Measurements from ENCODE around the gene NET1. TPM values are rescaled to one million over a fixed set of nuclear protein-coding genes. Genes with fewer than 3 reads are reported as not detected.

The NET1 gene
- total RNA-seq, 1 experiment from 2014 or later: 84.6 TPM

DNA sequence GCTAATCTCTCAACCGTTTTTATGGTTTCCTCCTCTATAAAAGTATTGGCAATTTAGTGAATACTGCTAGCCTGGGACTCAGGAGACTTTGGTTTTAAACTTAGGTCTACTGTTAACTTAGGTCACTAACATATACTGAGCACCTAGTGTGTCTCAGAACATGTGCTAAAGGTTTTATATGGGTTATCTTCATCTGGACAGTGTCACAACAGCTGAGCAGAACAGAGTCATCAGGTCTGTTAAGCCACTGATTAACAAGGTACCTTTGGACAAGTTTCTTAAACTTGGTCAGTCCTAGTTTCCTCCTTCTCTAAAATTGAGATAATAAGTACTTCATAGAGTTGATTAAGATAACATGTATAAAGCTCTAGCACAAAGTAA is 30.6 kb downstream of the NET1 start:
- no peak for DNase-seq (ENCODE audit: low read depth)

DNA sequence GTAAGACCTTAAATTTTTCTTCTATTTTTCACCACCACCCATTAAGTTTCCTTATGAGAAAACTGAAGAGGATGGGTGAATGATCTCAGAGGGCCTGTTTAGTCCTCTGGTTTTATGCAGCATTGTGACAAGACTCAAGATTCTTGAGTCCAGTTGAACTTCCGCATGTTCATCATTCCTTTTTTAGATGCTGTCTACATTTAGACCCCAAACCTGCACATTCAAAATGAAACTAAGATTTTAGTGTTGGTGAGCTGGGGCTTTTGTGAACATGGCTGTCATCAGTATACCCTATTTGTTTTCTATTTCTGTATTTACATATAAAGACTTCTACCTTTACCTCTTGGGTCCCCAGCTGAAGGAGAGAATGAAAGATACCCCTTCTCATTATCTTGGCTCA is 31.1 kb downstream of the NET1 start:
- DNase-seq (ENCODE audit: low read depth): no peak

DNA sequence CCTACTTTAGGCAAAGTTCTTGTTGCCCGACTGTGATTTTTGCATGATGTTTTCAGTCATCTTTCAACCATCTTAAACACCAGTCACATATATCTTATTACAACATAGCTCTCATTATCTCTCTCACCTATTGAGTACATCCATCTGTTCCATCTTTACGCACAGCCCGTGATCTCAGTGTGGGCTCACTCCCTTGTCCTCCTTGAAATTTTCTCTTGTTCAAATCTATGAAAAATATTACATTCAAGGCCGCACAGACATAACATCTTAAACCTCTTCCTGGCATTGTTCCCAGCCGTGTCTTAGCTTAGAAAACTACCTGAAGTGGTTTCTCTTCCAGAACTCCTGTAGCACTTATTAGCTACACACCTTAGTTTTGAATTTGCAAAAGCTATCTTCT is 32.6 kb downstream of the NET1 start:
- no peak for DNase-seq (ENCODE audit: low read depth)

DNA sequence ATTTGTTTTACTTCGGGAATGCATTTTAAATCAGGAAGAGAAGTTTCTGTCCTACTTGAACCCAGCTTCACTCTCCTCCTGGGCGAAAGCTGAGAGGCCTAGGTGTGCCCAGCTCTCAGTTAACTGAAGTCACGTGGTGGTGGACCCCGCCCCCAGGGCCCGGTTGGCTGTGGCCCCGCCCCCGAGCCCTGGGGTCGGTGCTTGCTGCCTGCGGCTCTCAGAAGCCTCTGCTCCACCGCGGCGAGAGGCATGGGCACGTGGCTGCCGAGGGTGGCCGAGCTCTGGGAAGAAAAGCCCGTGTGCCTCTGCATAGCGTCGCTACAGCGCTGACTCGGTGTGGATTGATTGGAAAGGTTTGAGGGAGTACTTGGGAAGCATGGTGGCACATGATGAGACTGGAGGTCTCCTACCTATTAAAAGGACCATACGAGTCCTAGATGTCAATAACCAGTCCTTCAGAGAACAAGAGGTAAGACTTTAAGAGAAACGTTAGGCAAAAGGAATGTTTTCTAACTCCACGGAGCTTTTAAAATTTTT is 34.1 kb downstream of the NET1 start:
- DNase-seq (ENCODE audit: low read depth): peak; percentile 93

DNA sequence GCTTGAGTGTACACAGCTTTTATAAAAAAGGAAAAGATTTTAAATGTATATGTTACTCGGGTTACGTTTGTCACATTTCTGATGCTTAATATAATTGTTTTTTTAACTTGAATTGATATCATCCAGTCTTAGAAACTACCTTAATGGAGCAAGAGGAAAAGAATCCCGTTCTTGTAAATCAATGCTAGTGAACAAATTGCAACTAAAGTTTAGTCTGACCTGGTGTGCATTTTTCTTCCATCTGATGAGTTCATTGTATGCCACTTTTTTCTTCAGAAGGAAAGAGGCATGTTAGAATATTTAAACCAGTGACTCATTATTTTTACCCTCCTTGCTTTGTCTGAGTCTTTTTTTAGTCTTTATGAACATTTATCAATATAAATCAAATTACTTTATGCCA is 34.7 kb downstream of the NET1 start:
- no peak for DNase-seq (ENCODE audit: low read depth)

DNA sequence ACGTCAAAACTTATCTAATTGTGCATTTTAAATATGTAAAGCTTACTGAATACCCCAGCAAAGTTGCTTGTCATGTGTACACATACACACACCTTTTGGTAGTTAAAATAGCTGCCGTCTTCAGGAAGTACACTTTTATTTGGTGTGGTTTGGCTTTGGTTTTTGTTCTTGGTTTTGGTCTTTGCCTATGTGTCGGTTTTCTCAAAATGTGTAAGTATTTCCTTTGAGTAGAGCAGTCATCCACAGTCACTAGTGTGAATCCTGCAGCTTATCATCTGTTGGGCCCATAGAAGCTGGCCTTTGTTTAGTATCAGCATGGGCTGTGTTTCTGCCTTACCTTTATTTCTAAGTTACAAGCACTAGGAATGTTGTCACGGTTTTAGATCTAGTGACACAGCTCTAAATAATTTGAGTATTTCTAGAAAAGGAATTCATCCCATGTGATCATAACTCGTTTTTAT is 35.3 kb downstream of the NET1 start:
- no peak for DNase-seq (ENCODE audit: low read depth)

DNA sequence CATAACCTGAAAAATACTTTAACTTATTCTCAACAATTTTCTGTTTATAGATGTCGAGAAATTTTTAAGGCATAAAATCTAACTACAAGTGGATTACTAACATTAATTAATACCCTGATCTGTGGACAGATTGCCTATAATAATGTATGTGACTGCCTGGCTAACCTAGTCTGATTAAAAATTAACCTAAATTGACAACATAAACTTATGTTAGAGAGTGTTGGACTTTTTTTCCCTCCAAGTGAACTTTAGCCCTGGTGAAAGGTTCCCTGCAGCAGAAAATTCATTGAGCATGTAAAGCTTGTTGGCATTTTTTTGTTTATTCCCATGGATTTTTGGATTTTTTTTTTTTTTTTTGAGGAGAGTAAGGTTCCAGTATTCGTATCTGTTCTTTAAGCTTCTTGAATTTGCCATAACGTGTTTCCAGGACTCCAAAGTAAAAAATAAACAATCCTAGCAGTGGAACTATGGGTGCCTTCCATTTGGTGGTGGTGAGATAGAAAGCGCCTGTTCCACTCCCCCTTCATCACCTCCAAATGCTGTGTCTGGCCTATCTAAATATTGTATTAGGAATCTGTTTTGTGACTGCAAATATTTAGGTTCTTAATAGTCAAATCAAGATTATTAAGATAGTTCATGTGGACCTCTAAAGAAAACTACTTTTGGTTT is 36.1 kb downstream of the NET1 start:
- DNase-seq (ENCODE audit: low read depth): no peak

DNA sequence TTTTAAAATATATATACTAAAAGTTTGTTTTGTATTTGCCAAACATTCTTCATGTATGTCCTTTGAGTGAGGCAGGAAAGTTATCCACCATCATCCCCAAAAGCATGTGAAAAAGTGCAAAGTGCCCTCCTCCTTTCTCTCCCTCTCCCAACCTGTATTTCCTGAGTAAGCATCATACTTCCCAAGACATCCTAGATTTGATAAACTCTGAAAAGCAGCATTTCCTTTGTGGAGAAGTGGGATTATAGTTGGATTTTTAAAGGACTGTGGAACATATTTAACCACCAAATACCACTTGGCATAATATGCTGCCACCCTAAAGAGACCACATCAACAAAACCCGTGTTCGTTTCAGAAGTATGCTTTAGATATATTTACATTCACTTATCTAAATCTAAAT is 36.9 kb downstream of the NET1 start:
- DNase-seq (ENCODE audit: low read depth): no peak

DNA sequence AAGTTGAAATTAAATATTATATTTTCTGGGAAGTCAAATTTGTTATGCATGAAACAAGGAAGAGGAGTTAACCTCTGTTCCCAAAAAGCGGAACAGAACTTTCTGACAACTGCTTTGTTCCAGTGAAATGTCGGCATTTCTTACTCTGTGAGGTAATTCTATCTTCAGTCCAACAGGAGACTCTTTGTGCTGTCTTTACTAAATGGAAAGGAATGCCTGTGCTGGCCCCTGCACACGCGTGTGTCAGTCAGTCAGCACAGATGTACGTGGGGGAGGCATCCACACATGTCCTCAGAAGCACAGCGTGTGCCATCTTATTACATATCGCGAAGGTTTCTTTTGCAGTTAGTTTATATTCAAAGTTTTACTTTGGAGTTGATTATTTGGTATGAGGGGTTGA is 37.5 kb downstream of the NET1 start:
- DNase-seq (ENCODE audit: low read depth): peak; percentile 61

DNA sequence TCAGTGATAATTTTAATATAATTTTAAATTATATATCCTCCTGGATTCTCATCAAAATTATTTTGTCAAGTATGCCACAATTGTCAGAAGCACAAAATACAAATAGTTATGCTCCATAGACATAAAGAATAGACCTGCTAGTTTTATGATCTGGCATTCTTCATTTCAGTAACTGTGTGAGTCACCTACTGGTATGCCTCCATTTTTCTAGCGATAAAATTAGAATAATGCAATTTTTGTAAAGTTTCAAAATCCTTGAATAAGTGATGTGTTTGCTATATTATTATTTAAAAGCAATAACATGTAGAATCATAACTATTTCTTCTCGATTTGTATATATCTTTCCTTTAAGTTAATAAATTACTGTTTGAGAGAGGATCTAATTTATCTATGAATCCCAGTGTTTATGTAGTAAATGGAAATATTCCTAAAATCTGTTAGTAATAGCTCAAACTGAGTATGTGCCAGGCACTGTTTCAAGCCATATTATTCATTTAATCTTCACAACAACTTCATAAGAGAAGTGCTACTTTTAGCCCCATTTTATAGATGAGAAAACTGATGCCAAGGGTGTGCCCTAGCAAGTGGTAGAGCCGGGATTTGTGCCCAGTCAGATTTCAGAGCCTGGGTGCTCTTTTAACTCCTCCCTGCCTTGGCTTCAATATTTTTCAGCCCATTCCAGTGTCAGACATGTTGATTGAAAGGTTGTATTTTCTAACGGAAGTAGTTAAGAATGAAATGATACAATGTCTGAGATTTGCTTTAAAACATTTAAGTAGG is 38.4 kb downstream of the NET1 start:
- DNase-seq (ENCODE audit: low read depth): no peak

DNA sequence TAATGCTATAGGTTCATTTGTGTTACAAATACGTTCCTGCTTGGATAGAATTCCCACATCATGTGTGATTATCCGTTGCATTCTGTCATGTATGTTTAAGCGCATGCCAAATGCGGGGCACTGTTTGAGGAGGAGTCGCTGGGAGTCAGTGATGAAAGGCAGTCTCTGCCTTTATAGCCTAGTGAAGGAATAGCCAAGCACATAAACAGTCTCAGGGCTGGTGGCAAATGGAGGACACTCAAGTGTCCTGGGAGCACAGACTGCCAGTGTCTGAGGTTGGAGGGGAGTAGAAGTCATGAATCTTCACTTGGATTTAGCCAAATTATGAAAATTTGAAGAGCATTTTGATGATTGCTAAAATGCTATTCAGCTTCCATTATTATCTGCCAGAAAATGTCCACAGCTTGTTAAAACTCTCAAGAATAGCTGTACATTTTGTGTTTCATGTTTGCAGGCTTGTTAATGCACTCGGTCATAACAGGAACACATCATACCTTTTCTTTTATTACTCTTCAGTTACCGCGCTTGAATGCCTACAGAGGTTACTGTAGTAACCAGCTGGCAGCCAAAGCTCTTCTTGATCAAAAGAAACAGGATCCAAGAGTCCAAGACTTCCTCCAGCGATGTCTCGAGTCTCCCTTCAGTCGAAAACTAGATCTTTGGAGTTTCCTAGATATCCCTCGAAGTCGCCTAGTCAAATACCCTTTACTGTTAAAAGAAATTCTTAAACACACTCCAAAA is 41.6 kb downstream of the NET1 start:
- DNase-seq (ENCODE audit: low read depth): no peak

DNA sequence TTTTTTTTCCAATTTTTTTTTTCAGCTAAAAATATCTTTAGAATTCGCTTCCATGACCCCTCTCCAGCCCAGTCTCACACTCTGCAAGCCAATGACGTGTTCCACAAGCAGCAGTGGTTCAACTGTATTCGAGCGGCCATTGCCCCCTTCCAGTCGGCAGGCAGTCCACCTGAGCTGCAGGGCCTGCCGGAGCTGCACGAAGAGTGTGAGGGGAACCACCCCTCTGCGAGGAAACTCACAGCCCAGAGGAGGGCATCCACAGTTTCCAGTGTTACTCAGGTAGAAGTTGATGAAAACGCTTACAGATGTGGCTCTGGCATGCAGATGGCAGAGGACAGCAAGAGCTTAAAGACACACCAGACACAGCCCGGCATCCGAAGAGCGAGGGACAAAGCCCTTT is 44.2 kb downstream of the NET1 start:
- DNase-seq (ENCODE audit: low read depth): no peak

DNA sequence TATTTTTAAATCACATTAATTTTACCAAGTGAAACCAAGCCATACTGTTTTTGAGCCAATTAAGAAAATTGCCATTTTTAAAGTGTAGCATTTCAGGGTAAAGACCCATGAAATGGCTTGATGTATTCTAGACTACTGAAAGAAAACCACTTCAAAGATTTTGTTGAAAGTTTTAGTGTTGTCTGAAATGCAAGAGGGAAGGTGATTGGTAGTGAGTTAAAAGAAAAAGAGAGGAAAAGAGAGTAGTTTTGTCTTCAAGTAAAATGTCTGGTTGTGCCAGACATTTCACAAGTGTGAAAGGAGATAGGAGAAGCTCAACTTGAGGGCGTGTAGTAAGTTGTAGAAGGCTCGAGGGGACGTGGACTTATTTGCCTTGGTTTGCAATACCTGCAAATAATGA is 45.4 kb downstream of the NET1 start:
- no peak for DNase-seq (ENCODE audit: low read depth)

DNA sequence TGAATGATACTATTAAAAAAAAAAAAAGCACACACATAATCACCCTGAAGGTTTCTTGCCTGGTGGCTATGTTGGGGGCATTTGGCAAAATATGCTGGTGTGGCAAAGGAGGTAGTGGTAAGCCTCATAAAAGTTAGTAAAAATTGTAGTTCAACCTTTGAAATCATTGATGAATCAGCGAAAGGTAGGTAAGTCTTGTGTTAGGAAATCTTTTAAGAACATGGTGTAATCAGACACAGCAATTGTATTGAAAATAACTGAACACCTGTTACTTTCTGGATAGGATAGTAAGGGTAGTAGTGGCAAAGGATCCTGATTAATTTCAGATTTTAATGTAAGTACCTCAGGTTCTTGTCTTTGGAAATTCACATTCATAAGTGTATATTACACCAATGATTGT is 46.1 kb downstream of the NET1 start:
- no peak for DNase-seq (ENCODE audit: low read depth)

DNA sequence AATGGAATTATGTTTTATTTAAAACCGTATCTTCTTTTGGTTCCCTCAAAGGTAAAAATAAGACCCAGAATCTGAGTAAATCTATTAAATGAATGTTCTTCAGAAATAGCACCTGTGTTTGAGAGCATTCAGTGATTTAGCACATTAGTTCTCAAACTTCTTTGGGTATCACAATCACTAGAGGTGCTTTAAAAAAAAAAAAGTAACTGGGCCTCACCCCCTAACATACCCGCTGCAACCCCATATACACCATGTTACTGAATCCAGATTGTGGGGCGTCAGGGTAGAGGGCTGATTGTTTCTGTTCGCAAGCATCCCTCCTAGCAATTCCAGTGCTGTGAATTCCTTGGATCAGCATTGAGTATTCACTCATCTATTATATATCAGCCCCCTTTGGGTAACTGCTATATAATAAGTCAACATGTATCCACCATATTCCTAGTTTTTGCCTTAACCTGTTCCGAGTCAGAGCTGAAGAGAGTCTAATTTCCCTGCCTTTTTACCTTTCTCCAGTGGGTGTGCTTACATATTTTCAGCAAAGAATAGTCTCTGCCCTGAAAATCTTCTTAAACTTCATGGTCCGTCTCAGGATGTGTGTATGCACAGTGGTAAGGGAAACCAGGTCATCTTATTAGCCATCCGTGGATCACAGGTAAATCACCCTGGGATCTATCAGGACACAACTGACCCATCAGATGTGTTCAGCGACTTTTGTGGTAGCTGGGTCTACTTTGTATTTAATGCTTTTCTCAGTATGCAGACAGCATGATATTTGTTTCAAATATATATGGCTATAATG is 46.8 kb downstream of the NET1 start:
- no peak for DNase-seq (ENCODE audit: low read depth)

DNA sequence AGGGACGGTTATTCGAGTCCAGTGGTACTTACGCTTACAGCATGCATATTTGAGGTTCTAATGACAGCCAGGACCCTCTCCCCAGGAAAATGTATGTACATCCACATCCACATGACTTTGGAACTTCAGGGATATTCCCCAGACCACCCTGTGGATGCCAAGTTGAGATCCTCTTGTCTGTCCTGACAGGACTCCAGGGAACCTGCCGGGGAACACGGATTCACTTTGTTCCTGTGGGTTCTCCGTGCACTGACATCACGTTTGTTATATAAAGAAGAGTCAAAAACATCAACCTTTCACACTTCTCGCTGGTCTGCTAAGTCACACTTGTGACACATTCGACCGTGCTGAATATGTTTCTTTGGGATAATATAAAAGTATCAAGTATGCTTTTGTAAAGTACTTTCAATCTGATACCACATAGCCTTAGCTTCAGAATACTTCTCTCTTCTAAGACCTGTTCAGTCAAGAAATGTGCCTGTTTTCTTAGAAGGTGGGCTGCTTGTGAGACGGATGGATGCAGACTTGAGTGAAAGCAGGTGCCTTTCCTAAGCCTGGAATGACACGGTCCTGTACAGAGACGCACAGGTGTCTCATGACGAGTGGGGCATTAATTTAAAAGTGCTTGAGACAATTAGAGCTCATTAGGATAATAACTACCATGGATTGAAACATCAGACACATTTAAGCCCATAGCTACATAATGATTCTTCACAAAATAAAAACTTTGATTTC is 48.3 kb downstream of the NET1 start:
- DNase-seq (ENCODE audit: low read depth): no peak

DNA sequence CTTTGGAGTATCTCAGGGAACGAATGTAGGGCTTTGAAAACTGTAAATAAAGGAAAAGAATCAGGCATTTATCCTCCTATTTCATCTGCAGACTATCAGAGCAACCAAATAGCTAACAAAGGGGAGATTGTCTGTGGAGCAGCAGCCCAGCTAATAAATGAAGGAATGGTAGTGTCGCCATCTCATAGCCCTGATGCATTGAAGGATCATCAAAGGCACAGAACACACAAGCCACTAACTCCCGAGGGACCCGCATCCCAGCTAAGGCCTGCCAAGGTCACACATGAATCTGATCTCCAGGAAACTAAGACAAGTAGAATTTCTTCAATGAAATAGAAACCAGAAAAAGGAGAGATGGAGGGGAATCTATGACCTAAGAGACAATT is 48.8 kb downstream of the NET1 start:
- no peak for DNase-seq (ENCODE audit: low read depth)

DNA sequence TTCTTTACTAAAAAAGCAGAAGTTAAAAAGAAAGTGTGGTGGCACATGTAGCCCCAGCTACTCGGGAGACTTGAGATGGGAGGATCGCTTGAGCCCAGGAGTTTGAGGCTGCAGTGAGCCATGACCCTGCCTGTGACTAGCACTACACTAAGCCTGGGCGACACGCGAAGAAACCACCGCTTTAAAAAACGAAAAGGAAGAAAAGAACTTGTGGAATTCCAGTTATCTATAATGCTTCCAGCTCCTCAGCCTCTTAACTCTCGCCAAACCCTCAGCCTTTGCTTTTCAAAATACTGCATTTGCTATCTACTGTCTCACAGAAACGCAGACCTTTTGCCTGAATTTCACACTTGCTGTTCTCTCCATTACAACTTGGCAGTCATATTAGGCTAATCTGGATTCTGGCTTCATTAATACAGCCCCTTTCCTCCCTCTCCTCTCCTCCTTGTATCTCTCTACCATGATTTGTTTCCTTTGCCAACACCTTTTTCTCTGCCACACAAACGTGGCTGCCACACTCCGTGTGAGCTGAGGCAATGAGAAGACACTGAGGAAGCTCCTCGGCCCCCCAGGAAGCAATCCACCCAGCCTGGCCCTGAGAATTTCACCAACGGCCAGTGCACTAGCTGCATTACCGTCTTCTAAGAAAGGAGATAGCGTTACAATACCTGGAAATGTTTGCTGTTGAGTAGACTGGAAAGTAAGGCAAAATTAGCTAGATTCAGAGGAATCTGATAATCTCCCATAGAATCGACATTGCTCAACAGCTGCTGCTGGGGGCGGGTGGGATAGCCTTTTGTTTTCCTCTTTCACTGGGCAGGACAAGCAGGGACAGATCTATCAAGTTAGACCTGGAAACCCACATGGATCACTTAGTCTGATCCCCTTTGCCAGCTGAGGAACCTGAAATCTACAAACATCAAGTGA is 49.8 kb downstream of the NET1 start:
- DNase-seq (ENCODE audit: low read depth): no peak

DNA sequence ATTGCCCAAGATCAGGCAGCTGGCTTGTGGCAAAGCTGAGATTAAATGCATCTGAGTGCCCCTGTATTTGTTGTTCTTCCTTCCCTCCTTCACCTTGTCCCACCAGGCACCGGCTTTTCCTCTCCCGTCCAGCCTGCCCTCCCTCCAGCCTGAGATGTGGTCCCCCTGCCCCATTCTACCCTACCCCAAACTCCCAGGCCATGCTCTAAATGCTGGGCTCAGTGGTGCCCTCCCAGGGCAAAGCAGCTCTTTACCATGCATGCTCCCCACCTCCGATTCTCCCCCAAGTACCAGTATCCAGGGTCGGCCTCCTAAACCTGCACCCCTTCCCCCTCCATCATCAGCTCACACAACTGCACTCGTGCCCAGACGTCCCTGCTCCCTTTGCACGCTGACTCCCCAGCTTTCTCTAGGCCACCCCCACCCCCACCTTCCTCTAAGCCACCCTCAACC is 50.5 kb downstream of the NET1 start:
- no peak for DNase-seq (ENCODE audit: low read depth)

DNA sequence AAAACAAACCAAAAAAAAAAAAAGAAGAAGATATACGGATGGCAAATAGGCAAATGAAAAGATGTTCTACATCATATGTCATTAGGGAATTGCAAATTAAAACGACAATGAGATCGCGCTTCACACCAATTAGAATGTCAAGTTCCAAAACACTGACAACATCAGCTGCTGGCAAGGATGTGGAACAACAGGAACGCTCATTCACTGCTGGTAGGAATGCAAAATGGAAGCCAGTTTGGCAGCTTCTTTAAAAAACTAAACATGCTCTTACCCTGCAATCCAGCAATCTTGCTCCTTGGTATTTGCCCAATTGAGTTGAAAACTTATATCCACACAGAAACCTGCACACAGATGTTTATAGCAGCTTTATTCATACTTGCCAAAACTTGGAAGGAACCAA is 52.2 kb downstream of the NET1 start:
- DNase-seq (ENCODE audit: low read depth): no peak

Data from Daoy (cell line).